C4-2B (cell line): ENCODE measurements around the gene TMED1.
"Not testable (repeated sequence)": the region's sequence is repeated elsewhere in the genome, so short reads cannot be mapped to it uniquely, and the experiment has no call there.

Experiments used
- H3K27ac ChIP-seq: fragments of 450-650 bp; 2 replicates; pipeline ENCODE4 v1.5.1; 2017
- CTCF ChIP-seq: fragments of 450-650 bp; conservative IDR thresholded peaks from 2 replicates; pipeline ENCODE4 v1.5.1; 2017; ENCODE audit warnings: mild to moderate bottlenecking
- ZFX ChIP-seq: fragments of 450-650 bp; IDR thresholded peaks from 2 replicates; pipeline ENCODE4 v1.6.1; 2017

The TMED1 gene

GRCh38 chr19:10846500-10847202 is 10.6 kb upstream of the TMED1 start:
- TF ChIP-seq CTCF, result no peak
- TF ChIP-seq ZFX, result no peak
- H3K27ac ChIP-seq, result no peak overlapping the region

- TF ChIP-seq ZFX, result no peak
- no peak for TF ChIP-seq CTCF
Observed at GRCh38 chr19:10842788-10843187, 6.8 kb upstream of the TMED1 start.

GRCh38 chr19:10839114-10840050 is 3.4 kb upstream of the TMED1 start:
- TF ChIP-seq CTCF, result no peak
- no peak for TF ChIP-seq ZFX
- H3K27ac ChIP-seq, result no peak overlapping the region

More at GRCh38 chr19:10842788-10843187, 6.8 kb upstream of the TMED1 start:
- no peak overlapping the region for H3K27ac ChIP-seq

- H3K27ac ChIP-seq, result no peak overlapping the region
- TF ChIP-seq ZFX (no peak), CTCF (no peak)
Observed at GRCh38 chr19:10838377-10838776, 2.4 kb upstream of the TMED1 start.

GRCh38 chr19:10837649-10838048 is 1.6 kb upstream of the TMED1 start:
- not testable (repeated sequence) for H3K27ac ChIP-seq

GRCh38 chr19:10836479-10837330 is 693 bp upstream of the TMED1 start:
- H3K27ac ChIP-seq, result peak overlapping the region; percentile 98
- TF ChIP-seq ZFX, result no peak
- no peak for TF ChIP-seq CTCF

GRCh38 chr19:10835089-10835753 is 791 bp downstream of the TMED1 start:
- TF ChIP-seq CTCF (no peak), ZFX (no peak)
- peak overlapping the region; percentile 98 for H3K27ac ChIP-seq
